HG03439 (cell line): ENCODE data around the gene CCDC192.

ENCODE experiments used
- ATAC-seq: cut with Tn5 transposase; IDR thresholded peaks from one replicate; pipeline ENCODE4 v1.9.1; 2021; ENCODE audit warnings: mild to moderate bottlenecking, moderate library complexity; ENCODE audit not compliant: unreplicated experiment

Gene CCDC192

DNA sequence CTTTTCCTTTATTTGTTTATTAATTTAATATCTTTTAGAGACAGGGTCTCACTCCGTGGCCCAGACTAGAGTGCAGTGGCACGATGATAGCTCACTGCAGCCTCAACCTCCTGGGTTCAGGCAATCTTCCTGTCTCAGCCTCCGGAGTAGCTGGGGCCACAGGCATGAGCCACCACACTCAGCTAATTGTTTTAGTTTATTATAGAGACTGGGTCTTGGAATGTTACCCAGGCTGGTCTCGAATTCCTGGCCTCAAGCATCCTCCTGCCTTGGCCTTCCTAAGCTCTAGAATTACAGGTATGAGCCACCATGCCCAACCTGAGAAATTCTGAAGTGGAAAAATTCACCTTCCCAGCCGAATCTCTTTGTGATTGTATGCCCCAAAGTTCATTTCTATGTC, 240.9 kb downstream of the CCDC192 start:
- no peak for ATAC-seq

DNA sequence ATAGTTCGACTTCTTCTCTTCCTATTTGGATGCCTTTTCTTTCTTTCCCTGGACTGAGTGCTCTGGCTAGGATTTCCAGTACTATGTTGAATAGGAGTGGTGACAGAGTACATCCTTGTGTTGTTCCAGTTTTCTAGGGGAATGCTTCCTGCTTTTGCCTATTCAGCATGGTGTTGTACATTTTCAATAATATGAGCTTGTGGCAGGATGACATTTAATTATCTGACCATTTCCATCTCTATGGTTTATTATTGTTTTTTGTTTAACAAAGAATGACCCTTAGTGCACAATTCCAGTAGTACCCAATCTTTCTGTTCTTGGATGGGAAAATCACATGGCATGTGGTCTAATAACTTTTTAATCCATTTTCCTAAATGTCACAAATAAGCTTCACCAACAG, 244.8 kb downstream of the CCDC192 start:
- ATAC-seq: no peak

DNA sequence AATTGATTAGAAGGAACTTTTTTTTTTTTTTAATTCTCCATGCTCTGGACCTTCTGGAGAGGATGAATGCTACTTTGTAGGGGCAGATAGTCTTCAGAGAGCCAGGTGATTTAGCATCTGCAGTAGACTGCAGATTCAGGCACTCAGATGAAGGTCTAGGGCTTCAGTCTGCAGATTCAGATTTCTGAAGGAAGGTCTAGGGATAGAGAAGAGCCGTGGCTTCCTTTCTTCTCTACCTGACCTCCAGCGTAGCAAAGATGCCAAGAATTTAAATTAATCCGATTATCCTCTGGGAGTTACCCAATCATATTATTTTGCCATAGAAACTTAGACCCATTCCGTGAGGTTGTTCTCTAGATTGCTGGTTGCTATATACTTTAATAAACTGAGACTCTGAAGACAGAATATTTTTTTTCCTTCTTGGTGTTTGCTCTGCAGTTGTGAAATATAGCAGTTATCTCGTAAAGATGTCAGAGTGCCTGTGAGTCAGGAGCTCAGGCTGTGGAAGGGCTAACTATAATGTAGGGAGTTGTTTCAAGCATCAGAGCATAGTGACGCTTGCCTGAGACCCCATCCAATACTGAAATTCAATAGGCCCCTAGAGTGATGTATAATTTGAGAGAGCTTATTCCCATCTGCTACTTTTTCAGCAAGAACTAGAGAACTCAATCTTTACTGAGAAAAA, 247.7 kb downstream of the CCDC192 start:
- no peak for ATAC-seq

DNA sequence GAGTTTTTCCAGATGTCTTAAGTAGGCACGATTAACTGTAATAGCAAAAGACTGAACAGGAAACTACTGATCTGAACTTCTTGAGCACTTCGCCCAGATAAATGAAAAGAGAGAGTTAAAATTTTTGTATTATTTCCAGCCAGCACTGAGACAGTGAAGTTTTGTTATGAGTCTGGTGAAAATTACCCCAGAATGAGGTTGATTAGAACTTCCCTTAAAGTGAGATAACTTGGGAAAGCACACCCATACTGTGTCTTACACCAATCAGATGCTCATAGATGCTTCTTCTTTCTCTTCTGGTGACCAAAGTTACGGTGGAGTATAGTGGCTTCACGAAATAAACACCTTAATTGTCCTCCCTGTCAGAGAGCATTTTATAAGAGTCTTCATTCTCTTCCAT, 248.6 kb downstream of the CCDC192 start:
- no peak for ATAC-seq

DNA sequence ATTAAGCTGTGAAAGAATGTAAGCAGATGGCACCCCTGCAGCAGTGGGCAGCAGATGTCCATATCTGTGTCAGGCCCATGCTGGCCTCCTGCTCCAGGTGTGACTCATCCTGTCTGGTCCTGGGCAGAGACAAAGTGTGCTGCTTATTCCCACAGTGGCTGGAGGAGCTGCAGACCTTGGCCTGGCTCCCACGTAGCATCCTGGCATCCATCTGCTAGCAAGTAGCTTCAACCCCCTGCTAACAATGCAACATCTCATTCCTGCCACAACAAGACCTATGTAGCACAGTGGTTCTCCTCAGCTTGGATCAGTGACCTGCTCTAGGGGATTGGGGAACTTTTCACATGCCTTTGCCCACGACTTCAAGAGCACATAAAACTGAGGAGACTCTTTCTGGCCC, 254.0 kb downstream of the CCDC192 start:
- ATAC-seq: no peak

DNA sequence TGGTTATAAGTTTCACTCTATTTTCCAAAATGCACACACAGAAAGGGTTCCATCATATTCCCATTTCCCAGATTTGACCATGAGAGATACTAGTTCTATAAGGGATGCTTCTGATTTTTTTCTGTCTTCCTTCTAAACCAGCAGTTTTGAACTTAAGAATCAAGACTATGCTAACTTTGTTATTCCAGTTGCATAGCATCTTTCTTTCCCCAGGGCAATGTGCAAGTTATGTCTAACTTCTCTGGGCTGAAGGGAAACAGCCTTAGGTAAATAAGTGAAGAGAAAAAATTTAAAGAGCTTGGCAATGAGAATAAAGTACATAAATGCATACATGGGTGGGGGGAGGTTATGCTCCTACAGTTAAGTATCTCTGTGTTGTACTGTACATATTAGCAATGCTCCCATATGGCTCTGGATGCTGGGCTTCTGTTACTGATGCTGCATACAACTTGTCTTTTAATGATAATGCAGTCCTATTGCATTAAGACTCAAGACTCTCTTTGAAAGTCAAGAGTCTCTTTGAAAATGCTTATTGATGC, 254.6 kb downstream of the CCDC192 start:
- ATAC-seq: no peak

DNA sequence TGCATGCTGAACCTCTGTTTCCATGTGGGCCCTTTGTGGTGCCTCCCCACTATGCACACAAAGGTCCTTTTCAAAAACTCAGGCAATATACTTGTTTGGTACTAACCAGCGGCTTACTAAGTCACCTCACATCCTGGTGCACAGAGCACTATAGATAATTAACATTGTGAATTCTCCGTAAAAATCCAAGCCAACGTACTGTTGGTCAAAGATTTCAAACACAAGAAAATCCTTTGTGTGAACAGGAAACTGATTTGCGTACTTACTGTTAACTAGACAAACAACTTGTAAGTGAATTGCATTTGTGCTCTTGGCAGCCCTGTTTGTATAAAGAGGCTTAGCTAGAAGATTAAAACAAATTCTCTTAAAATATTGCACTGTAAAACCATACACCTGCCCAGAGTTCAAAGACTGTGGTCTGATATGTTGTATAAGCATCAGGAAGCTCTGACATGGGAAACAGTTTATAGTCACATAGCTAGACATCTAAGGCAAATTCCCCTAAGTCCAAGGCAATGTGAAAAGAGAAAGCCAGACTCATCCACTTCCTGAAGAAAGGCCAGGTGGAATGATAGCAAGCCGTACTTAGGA, 255.3 kb downstream of the CCDC192 start:
- no peak for ATAC-seq

DNA sequence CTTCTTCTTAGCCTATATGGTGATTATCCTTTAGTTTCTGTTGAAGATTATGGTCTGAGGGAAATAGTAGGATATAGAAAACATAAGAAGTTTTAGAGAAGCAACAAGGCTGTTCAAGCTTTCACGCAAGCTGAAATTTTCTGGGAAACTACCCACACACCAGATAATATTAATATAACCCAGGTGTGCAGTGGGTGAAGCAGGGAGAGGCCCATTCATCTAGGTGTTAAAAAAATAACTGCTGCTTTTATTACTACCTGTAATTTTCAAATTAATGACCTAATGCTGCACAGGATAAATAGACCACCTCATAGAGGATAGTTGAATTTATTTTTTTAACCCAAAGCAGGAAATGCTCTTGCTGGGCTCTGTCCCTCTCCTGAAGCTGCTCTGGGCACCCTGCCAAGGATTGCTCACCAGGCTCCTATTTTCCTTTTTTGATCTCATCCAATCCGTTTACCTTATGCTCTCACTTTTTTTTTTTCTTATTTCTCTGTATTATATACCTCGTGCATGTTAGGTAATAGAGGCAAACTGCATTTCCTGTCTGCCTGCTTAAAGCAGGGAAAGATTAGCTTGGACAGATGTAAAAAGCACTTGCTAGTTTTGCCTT, 256.1 kb downstream of the CCDC192 start:
- ATAC-seq: no peak

DNA sequence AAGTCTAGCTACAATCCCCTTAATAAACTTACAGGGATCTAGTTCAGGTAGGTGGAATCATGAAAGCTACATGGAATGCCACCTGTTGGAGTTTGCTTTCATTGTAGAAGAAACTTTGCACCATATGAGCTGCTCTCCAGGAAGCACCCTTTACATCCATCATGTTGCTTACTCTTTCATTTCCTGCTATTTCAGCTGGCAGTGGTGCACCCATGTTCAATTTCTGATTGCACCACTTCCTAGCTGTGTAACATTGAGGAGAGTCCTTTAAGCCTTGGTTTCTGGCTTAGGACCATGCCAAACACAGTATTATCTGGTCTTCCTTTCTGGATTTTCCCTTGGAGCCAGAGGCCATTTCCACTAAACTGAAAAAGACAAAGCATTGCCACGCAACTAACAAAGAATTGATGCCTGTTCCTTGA, 257.1 kb downstream of the CCDC192 start:
- no peak for ATAC-seq

DNA sequence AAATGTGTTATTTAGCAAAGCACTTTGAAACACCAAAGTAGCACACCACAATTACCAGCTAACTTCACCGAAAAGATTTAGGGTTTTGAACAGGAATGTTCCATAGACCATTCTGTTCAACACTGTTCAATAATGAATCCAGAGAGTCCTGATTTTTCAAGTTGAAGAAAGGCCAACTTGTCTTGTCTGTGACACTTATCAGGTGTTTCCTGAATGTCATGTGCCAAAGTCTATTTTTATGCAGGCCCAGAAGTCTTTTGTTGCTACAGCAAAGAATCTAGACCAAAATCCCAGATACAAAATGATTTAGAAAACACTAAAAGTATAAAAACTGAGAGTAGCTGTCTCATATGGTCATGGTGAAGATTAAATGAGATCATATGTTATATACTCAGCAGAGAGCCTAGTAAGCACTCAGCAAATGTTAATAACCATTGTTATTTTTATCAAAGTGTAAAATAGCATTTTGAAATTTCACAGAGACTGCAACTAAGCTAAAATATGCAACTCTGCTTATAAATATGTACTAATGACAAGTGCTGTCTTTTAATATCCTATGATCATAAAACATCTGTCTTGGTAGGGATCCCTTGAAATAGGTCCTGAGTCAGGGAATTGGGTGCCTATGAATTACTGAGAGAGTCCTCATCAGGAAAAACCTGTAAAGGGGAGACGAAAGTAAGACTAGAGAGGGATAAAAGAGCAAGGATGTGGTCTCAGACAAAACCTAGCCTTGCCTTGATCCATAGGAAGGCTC, 258.0 kb downstream of the CCDC192 start:
- ATAC-seq: no peak

DNA sequence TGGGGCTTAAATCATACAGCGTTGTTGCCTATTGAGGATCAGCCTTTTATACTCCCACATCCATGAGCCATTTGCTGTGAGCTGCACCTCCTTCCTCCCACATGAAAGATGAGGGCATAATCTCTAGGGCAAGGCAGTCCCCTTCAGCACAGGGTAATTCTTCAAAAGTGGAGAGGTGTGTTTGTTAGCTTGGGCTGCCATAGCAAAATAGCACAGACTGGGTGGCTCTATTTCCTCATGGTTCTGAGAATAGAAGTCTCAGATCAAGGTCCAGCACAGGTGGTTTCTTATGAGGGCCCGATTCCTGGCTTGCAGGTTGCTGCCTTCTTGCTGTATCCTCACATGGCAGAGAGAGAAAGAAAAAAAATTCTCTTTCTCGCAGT, 258.6 kb downstream of the CCDC192 start:
- ATAC-seq: no peak

DNA sequence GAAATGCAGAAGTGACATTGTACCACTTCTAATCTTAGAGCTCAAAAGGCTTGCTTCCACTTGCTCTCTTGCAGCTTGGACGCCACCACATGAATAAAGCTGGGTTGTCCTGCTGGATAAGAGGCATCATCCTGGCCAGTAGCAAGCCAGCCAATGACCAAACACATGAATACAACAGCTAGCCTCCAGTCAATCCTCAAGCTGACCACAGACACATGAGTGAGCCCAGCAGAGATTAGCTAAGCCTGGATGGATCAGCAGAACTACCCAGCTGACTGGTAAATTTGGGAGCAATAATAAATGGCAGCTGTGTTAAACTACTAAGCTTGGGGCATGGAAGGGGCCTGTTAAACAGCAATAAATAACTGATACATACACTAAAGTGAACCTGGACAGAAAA, 259.3 kb downstream of the CCDC192 start:
- ATAC-seq: no peak

DNA sequence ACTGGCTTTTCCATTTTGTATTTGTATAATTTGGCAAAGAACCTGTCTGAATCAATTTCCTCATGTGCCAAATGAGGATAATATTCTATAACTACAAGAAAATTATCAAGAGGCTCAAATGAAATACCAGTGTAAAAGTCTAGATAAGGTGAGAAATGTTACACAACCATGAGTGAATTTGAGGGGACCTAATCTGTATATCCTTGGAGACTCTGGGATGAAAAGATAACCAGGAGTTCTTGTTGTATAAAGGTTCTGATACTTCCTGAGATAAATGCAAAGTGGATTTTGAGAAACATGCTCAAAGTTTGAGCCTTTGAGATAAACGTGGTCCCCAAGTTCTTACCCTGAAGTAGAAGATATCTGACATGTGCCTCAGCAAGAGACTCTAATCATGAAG, 260.0 kb downstream of the CCDC192 start:
- ATAC-seq: no peak

DNA sequence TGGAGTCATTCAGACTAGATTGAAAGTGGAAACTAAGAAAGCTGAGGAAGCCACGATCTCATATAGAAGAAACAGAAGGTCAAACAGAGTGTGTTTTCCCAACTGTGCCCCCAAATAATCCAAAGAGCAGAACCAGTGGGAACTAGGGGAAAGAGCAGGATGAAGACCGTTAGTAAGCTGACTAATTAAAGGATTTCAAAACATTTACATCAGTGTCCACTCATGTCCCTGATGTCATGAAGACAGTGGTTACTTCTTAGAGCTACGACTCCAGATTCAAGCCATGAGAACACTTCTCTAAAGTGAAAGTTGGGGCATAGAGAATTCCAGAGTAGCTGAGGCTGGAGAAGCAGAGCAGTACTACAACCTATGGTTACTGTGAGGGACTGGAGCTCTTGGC, 260.7 kb downstream of the CCDC192 start:
- ATAC-seq: no peak

DNA sequence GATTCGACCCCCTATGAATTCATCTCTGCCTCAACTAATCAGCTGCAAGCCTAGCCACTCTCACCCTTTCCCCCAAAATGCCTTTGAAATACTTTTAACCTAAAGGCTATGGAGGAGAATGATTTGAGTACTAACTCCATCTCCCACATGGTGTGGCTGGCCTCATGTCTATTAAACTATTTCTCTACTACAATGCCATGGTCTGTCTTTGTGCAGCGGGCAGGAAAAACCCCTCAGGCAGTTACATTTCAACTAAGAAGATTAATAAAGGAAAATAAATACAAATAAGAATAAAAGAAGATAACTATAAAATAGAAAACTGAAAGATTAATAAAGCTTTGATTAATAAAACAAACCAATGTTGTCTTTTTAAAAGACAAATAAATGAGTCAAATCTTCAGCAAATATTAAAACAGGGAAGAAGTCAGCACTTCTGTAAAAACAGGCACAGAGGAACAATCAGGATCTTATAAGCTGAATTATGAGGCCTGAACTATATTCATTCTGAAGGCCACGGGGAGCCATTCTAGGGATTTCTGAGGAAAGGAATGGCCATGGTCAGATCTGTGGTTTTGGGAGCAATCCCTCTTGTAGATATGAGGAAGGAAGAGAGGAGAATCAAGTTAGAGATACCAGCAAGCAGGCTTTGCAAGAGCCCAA, 264.3 kb downstream of the CCDC192 start:
- ATAC-seq: no peak

DNA sequence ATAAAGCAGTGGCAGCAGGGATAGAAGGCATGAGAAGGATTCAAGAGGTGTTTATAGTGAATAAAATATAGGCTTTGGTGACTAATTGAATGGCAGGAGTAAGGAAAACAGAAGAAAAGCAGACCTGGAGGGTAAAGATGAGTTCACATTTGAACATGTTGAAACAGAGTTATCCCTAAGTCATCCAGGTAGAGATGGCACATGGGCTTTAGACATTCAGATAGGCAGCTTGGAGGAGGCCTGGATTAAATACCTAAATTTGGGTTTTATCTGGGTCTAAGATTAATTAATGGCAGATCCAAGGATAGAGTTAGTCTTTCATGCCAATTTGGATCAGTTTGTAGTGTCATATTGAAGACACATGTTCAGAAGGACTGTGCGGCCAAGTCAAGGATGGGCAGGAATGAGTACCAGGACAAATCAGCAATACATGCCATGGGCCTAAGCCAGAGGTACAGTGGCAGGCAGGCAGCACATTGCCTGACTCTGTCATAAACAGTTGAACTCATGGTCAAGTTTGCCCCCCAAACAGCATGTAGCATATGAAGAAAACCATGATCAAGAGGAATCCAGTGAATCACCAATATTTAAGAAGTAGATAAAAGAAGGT, 264.9 kb downstream of the CCDC192 start:
- ATAC-seq: no peak

DNA sequence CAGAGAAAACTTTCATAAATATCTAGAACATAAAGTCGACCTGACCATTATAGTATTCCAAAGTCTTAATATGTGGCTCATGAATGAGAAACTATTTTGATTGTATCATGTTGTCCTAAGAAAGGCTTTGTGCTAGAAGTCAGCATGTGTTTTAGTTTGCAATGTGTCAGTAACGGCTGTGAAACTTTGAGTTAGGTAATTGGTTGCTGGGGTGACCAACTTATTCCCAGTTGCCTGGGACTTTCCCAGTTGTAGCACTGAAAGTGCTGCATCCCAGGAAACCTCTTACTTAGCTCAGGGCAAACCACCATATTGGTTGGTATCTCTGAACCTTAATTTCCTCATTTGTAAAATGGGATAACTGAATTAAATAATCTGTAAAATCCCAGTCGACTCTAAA, 265.8 kb downstream of the CCDC192 start:
- no peak for ATAC-seq

DNA sequence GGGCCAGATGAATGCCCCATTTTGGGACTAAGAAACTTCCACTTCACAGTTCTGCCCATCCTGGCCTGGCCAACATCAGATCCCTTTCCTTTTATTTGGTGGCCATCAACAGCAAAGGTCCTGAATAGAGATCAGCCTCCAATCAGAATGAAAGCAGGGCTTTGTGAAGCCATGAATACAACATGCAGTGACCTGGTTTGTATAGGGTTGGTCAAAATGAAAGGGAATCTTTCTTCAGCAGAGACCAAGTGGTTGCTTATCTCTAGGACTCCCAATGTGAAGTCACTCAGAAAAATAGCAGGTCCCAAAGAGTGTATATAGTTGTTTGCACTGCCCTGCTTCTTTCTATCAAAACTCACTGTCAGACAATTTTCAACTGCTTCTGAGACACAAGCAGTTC, 266.5 kb downstream of the CCDC192 start:
- ATAC-seq: no peak

DNA sequence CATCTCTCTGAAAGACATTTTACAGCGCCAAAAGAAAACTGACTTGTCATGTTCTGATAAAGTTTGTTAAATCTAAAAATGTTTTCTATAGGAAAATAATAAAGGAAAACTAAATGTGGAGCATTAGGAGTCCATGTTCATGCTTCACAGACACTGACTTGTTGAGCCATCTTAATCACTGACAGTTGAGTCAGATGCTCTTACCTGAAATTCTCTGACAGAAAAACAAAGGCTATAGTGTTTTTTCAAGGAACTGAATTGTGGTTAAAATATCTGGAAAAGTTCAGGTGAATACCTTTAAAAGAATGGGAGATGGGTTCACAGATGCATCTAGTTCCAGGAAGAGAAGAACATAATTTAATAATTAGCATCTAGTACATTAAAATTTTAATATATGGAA, 266.9 kb downstream of the CCDC192 start:
- no peak for ATAC-seq

DNA sequence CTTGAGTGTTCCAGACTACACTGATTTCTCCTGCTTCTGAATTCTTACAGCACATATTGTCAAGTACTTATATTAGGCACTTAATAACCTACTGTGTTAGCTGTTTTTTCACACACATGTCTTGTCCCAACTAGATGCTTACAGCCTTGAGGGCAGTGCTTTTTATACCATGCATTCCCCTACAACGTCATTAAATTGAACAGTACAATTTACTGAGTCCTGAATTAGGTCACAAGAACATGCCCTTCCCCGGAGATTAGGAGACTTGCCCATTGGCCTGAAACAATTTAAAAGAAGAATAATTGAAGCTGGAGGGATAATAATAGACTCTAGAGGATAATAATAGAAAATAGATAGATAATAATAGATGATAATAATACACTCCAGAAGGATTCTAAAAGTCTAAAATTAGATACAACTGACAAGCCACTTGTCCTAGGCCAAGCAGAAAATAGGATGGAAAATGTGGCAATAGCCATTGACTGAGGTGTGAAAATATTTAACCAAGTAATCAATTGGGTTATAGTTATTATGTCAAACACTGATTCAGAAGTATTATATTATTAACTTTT, 267.7 kb downstream of the CCDC192 start:
- ATAC-seq: no peak
